Thyroid gland (tissue), 4 donors: ENCODE measurements around the gene ST7.

Experiments
- POLR2A ChIP-seq, 2 donors: fragments of 450-650 bp; IDR thresholded peaks; one replicate each; pipeline ENCODE4 v1.6.1; 2017; ENCODE audit warnings: antibody characterized with exemption in 2 of 2, mild to moderate bottlenecking in 2 of 2, moderate library complexity in 1 of 2
- TF ChIP-seq, protein P1 (sequence below), 6 experiments: fragments of 200-600 bp in 3 of 6; fragments of 450-650 bp in 3 of 6; sonication (generic) in 3 of 6; IDR thresholded peaks; one replicate each; pipeline ENCODE4 v1.5.1; 2016 to 2019; ENCODE audit warnings: antibody characterized with exemption in 6 of 6, mild to moderate bottlenecking in 2 of 6, inconsistent platforms in 1 of 6, moderate library complexity in 1 of 6

DNA sequence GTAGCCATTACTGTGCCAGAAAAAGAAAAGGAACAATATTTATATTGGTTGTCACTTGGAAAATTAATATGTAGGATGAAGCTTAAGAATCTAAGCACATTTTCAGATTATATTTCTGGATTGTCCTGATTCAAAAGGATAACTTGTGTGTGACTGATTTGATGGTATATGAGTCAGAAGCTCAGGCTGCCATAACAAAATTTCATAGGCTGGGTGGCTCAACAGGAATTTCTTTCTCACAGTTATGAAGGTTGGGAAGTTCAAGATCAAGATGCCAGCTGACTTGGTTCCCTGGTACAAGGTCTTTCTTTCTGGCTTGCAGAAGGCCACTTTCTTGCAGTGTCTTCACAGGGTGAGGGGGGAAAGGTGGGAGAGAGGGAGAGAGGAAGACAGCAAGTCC lies 108.5 kb downstream of the ST7 start:
- TF ChIP-seq, protein P1, sequence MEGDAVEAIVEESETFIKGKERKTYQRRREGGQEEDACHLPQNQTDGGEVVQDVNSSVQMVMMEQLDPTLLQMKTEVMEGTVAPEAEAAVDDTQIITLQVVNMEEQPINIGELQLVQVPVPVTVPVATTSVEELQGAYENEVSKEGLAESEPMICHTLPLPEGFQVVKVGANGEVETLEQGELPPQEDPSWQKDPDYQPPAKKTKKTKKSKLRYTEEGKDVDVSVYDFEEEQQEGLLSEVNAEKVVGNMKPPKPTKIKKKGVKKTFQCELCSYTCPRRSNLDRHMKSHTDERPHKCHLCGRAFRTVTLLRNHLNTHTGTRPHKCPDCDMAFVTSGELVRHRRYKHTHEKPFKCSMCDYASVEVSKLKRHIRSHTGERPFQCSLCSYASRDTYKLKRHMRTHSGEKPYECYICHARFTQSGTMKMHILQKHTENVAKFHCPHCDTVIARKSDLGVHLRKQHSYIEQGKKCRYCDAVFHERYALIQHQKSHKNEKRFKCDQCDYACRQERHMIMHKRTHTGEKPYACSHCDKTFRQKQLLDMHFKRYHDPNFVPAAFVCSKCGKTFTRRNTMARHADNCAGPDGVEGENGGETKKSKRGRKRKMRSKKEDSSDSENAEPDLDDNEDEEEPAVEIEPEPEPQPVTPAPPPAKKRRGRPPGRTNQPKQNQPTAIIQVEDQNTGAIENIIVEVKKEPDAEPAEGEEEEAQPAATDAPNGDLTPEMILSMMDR (IDR thresholded peaks at IDR 0.05), result no peak
- no peak for TF ChIP-seq POLR2A (IDR thresholded peaks at IDR 0.05)
